Head of caudate nucleus (tissue), 42 donors: ENCODE data around the gene YWHAB.
A peak's percentile ranks its signal among the peaks of the same experiment; 100 is the strongest.

Experiments
- DNase-seq, 42 donors: peaks; one replicate each; pipeline versions ENCODE4 v3.0.0 to v3.0.0-alpha.2; 2020 to 2021; ENCODE audit warnings: mixed read lengths in 7 of 42
- intact Hi-C: fragments of 100-400 bp; cut with DNase I; formaldehyde crosslinking; loops from one replicate; pipeline ENCODE4 v1.15.0; 2022

The YWHAB gene

DNA sequence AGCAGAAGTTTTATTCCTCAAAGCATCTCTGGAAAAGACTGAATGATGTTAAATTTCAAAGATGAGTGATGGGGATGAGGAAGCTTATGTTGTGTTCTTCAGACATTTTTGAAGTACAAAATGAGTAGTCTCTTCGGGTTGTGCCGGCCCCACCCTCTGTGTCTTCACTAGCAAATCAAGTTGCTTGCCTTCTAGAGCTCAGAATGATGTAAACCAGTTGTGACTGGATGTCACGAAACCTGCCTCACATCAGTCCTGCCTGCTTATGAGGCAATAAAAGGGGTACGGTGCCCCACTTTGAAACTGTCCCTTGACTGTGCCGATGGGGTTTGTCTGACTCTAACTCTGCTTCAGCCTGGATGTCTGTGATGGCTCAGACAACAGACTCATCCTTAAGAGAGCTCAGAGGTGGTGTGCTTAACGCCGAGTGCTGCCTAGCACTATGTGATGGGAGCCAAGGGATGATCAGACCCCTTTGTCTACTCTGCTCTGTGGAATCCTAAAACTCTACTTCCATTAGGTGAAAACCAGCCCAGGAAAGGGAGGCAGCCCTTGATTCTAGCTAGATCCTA, 55.7 kb downstream of the YWHAB start:
- intact Hi-C loops: no loop called here
- DNase-seq: peak in 1 of 42 donors; percentile 36

GRCh38 chr20:44942264-44942973, 56.9 kb downstream of the YWHAB start:
- intact Hi-C loops: no loop called here
- DNase-seq: no peak

- no peak for DNase-seq
- intact Hi-C loops: no loop called here
Measured at GRCh38 chr20:44943828-44944227, 58.3 kb downstream of the YWHAB start.

DNA sequence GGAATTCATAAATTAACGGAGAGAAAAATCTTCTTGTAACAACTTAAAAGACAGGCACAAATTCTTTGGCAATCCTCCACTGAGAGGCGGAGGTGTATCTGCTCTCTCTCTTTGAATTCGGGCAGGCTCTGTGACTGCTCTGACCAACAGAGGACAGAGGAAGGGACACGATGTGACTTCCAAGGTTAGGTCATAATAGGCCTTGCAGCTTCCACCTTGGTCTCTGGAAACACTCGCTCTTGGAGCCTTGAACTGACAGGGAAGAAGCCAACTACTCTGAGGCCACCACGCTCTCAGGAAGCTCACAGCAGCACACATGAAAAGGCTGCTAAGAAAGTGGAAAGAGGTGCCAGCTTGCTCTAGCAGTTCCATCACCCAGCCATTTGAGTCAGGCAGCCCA, 59.8 kb downstream of the YWHAB start:
- intact Hi-C loops: no loop called here
- no peak for DNase-seq

GRCh38 chr20:44946271-44946852, 60.9 kb downstream of the YWHAB start:
- intact Hi-C loops: no loop called here
- no peak for DNase-seq

- DNase-seq: no peak
- intact Hi-C loops: no loop called here
Measured at GRCh38 chr20:44948107-44948506, 62.6 kb downstream of the YWHAB start.

DNA sequence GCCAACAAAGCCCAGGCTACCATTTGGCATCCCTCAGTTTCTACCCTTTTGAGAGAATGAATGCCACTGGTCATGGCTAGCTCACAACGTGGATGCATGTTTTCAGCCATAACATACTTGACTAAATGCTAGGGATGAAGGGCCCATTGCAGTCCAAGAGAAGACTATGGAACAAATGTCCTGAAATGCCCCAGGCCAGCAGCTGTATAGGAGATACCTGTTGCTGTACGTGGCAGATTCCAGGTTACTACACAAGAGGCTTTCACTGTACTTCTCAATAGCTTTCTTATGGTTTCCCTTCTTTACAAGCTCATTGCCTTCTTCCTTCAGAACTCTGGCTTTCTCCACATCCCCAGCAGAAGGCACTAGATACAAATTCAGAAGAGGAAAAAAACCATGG, 63.0 kb downstream of the YWHAB start:
- no peak for DNase-seq
- intact Hi-C loops: no loop called here

DNA sequence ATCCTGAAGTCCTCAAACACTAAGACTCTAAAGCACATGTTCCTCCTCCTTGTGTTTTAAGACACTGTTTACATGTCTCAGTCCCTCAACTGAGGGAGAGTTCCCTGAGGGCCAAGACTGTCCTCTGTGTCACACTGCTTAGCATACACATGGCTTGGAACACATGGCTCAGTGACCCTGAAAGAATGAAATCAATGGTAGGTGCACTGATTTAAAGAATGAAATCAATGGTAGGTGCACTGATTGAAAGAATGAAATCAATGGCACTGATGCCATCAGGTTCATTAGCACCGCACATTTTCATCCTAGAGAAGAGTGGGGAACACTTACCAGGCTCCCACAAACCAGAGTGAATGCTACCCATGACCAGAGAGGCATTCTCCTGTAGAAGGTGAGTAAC, 64.9 kb downstream of the YWHAB start:
- DNase-seq: no peak
- intact Hi-C loops: no loop called here

- no peak for DNase-seq
- intact Hi-C loops: no loop called here
Measured at GRCh38 chr20:44952731-44953130, 67.2 kb downstream of the YWHAB start.

DNA sequence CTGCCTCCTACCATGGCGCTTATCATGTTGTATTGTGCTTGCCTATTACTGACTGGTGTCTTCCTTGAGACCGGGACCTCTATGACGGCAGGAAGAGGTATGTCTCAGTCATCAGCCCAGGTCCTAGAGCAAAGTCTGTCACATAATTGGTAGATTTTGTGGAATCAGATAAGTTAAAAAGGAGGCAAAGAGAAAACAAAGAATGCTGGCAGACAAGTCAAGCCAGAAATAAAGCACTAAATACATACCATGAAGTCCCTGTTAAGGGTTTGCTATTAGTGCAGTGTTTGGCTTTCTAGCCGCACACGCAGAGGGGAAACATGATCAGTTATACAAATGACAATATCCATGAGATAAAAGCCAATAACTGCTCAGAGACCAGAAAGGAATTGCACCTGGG, 68.7 kb downstream of the YWHAB start:
- intact Hi-C loops: no loop called here
- DNase-seq: no peak

GRCh38 chr20:44955270-44955669, 69.8 kb downstream of the YWHAB start:
- intact Hi-C loops: loop anchor here (5.0 kb wide), 1 partner anchor 53 kb away; no protein-coding TSS in a partner anchor
- DNase-seq: no peak

DNA sequence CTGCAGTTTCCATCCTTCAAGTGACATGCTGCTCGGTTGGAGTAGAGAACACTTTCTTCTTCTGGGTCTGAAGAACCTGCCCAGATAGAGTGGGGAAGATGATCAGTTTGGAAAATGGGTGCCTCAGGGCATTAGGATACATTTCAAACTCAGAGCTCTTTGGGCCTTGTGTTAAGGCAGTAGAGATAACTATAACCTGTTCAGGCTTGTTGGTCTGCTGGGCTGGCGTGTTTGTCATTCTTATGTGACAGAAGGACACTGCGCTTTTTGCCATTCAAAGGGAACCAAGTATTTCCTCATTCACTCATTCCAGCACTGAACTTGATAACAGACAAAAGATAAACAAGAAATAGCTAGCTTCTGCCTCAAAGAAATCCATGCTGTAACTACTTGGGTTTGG, 70.9 kb downstream of the YWHAB start:
- intact Hi-C loops: loop anchor here (5.0 kb wide), 1 partner anchor 54 kb away; no protein-coding TSS in a partner anchor
- no peak for DNase-seq
